ENCODE data around the gene WWC1. TPM values are rescaled to one million over a fixed set of nuclear protein-coding genes. Genes with fewer than 3 reads are reported as not detected.
"Not testable (repeated sequence)": the region's sequence is repeated elsewhere in the genome, so short reads cannot be mapped to it uniquely, and the experiment has no call there.

Gene WWC1
- total and polyA plus RNA-seq, 12 donors, result 0.10 to 5.8 (median 0.55) TPM

GRCh38 chr5:168307925-168308584 lies 16.6 kb downstream of the WWC1 start:
- Histone ChIP-seq H3K4me1 (replicated peaks in 1 of 2) (no peaks in the 10 kb centered on the region), H3K27me3 (no peaks in the 10 kb centered on the region), H3K9me3 (replicated peaks in 1 of 3) (no peaks in the 10 kb centered on the region), H3K4me3 (no peak overlapping the region), H3K36me3 (replicated peaks in 1 of 2) (no peaks in the 10 kb centered on the region), H3K27ac (no peak overlapping the region)
- DNase-seq, result no peak
- TF ChIP-seq CTCF (IDR thresholded peaks at IDR 0.05) (no peak), POLR2A (IDR thresholded peaks at IDR 0.05) (no peak)
- WGBS, 4 donors, result 76 to 82% (median 77%) methylated on average over 4 of the region's 4 CpGs
- intact Hi-C loops (cut with DNase I), result no loop called here

- Histone ChIP-seq H3K9me3 (replicated peaks in 1 of 3) (no peaks in the 10 kb centered on the region), H3K4me3 (no peak overlapping the region), H3K27ac (no peak overlapping the region), H3K36me3 (replicated peaks in 1 of 2) (no peaks in the 10 kb centered on the region), H3K4me1 (replicated peaks in 1 of 2) (no peaks in the 10 kb centered on the region), H3K27me3 (no peaks in the 10 kb centered on the region)
- no peak for TF ChIP-seq CTCF (IDR thresholded peaks at IDR 0.05)
- 87 to 91% (median 89%) methylated on average over 6 of the region's 6 CpGs for WGBS, 4 donors
- intact Hi-C loops (cut with DNase I), result no loop called here
- no peak for DNase-seq
These were observed 17.6 kb downstream of the WWC1 start for GRCh38 chr5:168308976-168309598.

GRCh38 chr5:168310541-168310940 lies 19.1 kb downstream of the WWC1 start:
- whole genome bisulfite sequencing, 4 donors, result 70 to 90% (median 79%) methylated on average over 3 of the region's 3 CpGs
- intact Hi-C loops (cut with DNase I); H3K36me3 ChIP-seq (replicated peaks in 1 of 2); DNase-seq; H3K4me1 ChIP-seq (replicated peaks in 1 of 2); H3K9me3 ChIP-seq (replicated peaks in 1 of 3); H3K27me3 ChIP-seq; H3K27ac ChIP-seq; H3K4me3 ChIP-seq: not testable (repeated sequence)

- intact Hi-C loops (cut with DNase I), result no loop called here
- Histone ChIP-seq H3K27ac (no peak overlapping the region), H3K36me3 (replicated peaks in 1 of 2) (no peaks in the 10 kb centered on the region), H3K4me3 (no peak overlapping the region), H3K9me3 (replicated peaks in 1 of 3) (no peaks in the 10 kb centered on the region), H3K4me1 (replicated peaks in 1 of 2) (no peaks in the 10 kb centered on the region), H3K27me3 (no peaks in the 10 kb centered on the region)
- no peak for DNase-seq
- TF ChIP-seq POLR2A (IDR thresholded peaks at IDR 0.05) (no peak), CTCF (IDR thresholded peaks at IDR 0.05) (no peak)
- 58 to 67% (median 66%) methylated on average over 6 of the region's 6 CpGs for WGBS, 4 donors
These were observed 19.7 kb downstream of the WWC1 start for GRCh38 chr5:168311061-168311566.

Measured in adrenal gland (tissue), 12 donors.